Skeletal muscle tissue (tissue), 4 donors: ENCODE measurements around the gene RTN4RL2. TPM values are rescaled to one million over a fixed set of nuclear protein-coding genes. Genes with fewer than 3 reads are reported as not detected.
"Not testable (repeated sequence)": the region's sequence is repeated elsewhere in the genome, so short reads cannot be mapped to it uniquely, and the experiment has no call there.

Experiments
- H3K27ac ChIP-seq: one replicate; pipeline ENCODE4 v1.7.0; 2013; ENCODE audit warnings: mild to moderate bottlenecking, low read depth, low read length, inconsistent platforms
- H3K27me3 ChIP-seq, 3 donors: one replicate each; pipeline ENCODE4 v1.7.0; 2013; ENCODE audit warnings: low read length in 3 of 3; ENCODE audit not compliant: control insufficient read depth in 3 of 3, insufficient read depth in 3 of 3
- H3K36me3 ChIP-seq, 3 donors: one replicate each; pipeline ENCODE4 v1.7.0; 2013; ENCODE audit warnings: low read length in 3 of 3; ENCODE audit not compliant: control insufficient read depth in 3 of 3, insufficient read depth in 3 of 3
- H3K4me1 ChIP-seq, 3 donors: one replicate each; pipeline ENCODE4 v1.7.0; 2013; ENCODE audit warnings: low read length in 3 of 3, mild to moderate bottlenecking in 3 of 3; ENCODE audit not compliant: control insufficient read depth in 3 of 3, insufficient read depth in 3 of 3
- H3K4me3 ChIP-seq, 3 donors: one replicate each; pipeline ENCODE4 v1.7.0; 2013; ENCODE audit warnings: low read length in 3 of 3
- H3K9ac ChIP-seq, 3 donors: one replicate each; pipeline ENCODE4 v1.7.0; 2013; ENCODE audit warnings: low read length in 3 of 3, mild to moderate bottlenecking in 3 of 3, moderate library complexity in 2 of 3, low read depth in 1 of 3
- H3K9me3 ChIP-seq, 3 donors: one replicate each; pipeline ENCODE4 v1.7.0; 2013; ENCODE audit warnings: low read length in 3 of 3; ENCODE audit not compliant: control insufficient read depth in 3 of 3
- total RNA-seq: library from RNA; depleted of rRNA; stranded (reverse); fragments of >200 nt; gene quantifications from one replicate; pipeline ENCODE4 v1.2.3, GENCODE V29; 2014
- donor health status: Osteomylitis.

The RTN4RL2 gene
- total RNA-seq, 1 donor from 2014 or later = not detected

- H3K4me1 ChIP-seq, H3K4me3 ChIP-seq, H3K9ac ChIP-seq, H3K36me3 ChIP-seq, H3K27ac ChIP-seq, H3K27me3 ChIP-seq, H3K9me3 ChIP-seq: not testable (repeated sequence)
Measured at GRCh38 chr11:57445122-57445394, 15.3 kb upstream of the RTN4RL2 start.

GRCh38 chr11:57446055-57446454, 14.3 kb upstream of the RTN4RL2 start:
- Histone ChIP-seq H3K4me3 (no peak overlapping the region), H3K36me3 (no peaks in the 10 kb centered on the region), H3K4me1 (no peaks in the 10 kb centered on the region)

GRCh38 chr11:57453543-57454177, 6.7 kb upstream of the RTN4RL2 start:
- Histone ChIP-seq H3K4me1 (peaks cover 6 to 12% (median 7%) of the 10 kb centered on the region in 3 donors), H3K27me3 (peaks cover 0 to 13% (median 9%) of the 10 kb centered on the region in 3 donors), H3K9me3 (no peaks in the 10 kb centered on the region), H3K36me3 (no peaks in the 10 kb centered on the region), H3K27ac (no peak overlapping the region), H3K4me3 (no peak overlapping the region), H3K9ac (no peak overlapping the region)

More at GRCh38 chr11:57446055-57446454, 14.3 kb upstream of the RTN4RL2 start:
- Histone ChIP-seq H3K9me3 (no peaks in the 10 kb centered on the region), H3K27ac (no peak overlapping the region), H3K9ac (no peak overlapping the region), H3K27me3 (peaks cover 0 to 6% (median 0%) of the 10 kb centered on the region in 3 donors)

GRCh38 chr11:57456960-57457642, 3.2 kb upstream of the RTN4RL2 start:
- Histone ChIP-seq H3K4me1 (peaks cover 20 to 28% (median 22%) of the 10 kb centered on the region in 3 donors), H3K9me3 (no peaks in the 10 kb centered on the region), H3K36me3 (no peaks in the 10 kb centered on the region), H3K27ac (no peak overlapping the region), H3K9ac (peak overlapping the region in 1 of 3 donors; percentile 40), H3K4me3 (peak overlapping the region; percentile 45 to 59 (median 50)), H3K27me3 (peaks cover 23 to 32% (median 29%) of the 10 kb centered on the region in 3 donors)

GRCh38 chr11:57457643-57458023, 2.7 kb upstream of the RTN4RL2 start:
- H3K27me3 ChIP-seq = peaks cover 23 to 36% (median 29%) of the 10 kb centered on the region in 3 donors
- no peaks in the 10 kb centered on the region for H3K36me3 ChIP-seq
- H3K4me3 ChIP-seq = peak overlapping the region; percentile 45 to 59 (median 50)
- H3K4me1 ChIP-seq = peaks cover 20 to 28% (median 22%) of the 10 kb centered on the region in 3 donors
- H3K9me3 ChIP-seq = no peaks in the 10 kb centered on the region
- no peak overlapping the region for H3K9ac ChIP-seq
- no peak overlapping the region for H3K27ac ChIP-seq

- Histone ChIP-seq H3K27ac (no peak overlapping the region), H3K4me1 (peaks cover 20 to 28% (median 22%) of the 10 kb centered on the region in 3 donors), H3K4me3 (peak overlapping the region in 2 of 3 donors; percentile 14 to 29), H3K9ac (no peak overlapping the region), H3K9me3 (no peaks in the 10 kb centered on the region), H3K27me3 (peaks cover 23 to 36% (median 29%) of the 10 kb centered on the region in 3 donors), H3K36me3 (no peaks in the 10 kb centered on the region)
Measured at GRCh38 chr11:57458060-57458409, 2.3 kb upstream of the RTN4RL2 start.

GRCh38 chr11:57458410-57459163, 1.7 kb upstream of the RTN4RL2 start:
- Histone ChIP-seq H3K9me3 (no peaks in the 10 kb centered on the region), H3K27me3 (peaks cover 23 to 40% (median 26%) of the 10 kb centered on the region in 3 donors), H3K4me1 (peaks cover 20 to 28% (median 22%) of the 10 kb centered on the region in 3 donors), H3K27ac (no peak overlapping the region), H3K9ac (peak overlapping the region in 2 of 3 donors; percentile 32 to 54), H3K36me3 (no peaks in the 10 kb centered on the region), H3K4me3 (peak overlapping the region; percentile 64 to 69 (median 65))

- Histone ChIP-seq H3K36me3 (no peaks in the 10 kb centered on the region), H3K27ac (no peak overlapping the region), H3K4me3 (peak overlapping the region; percentile 64 to 69 (median 65)), H3K27me3 (peaks cover 23 to 40% (median 26%) of the 10 kb centered on the region in 3 donors), H3K4me1 (peaks cover 20 to 32% (median 22%) of the 10 kb centered on the region in 3 donors), H3K9ac (peak overlapping the region in 2 of 3 donors; percentile 32 to 60), H3K9me3 (no peaks in the 10 kb centered on the region)
Measured at GRCh38 chr11:57459164-57460021, 935 bp upstream of the RTN4RL2 start.
